ENCODE data around the gene GTF3C4.

DNA sequence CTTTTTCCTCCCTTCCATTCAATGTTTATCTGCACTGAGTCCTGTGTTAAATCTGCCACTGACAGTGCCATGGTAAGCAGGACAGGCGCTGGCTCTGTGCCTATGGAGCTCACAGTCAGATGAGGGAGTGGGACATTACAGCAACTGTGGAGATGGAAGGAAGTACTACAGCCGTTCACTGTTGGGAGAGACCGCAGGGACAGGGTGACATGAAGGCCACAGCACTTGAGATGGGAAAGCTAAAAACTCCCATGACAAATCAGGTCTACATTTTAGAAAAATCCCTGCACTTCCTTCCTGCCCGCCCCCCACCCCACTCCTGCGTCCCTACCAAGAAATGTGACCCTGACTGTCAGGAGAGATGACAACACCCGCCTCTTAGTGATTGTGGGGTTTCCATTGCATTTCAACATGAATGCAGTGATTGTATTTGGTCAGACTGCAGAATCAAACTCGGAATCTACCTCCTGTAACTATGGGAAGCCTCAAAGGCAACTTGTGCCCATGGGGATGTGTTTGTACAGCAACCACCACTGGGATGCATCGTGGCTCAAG, 56.4 kb downstream of the GTF3C4 start:
- TF ChIP-seq, protein P1, sequence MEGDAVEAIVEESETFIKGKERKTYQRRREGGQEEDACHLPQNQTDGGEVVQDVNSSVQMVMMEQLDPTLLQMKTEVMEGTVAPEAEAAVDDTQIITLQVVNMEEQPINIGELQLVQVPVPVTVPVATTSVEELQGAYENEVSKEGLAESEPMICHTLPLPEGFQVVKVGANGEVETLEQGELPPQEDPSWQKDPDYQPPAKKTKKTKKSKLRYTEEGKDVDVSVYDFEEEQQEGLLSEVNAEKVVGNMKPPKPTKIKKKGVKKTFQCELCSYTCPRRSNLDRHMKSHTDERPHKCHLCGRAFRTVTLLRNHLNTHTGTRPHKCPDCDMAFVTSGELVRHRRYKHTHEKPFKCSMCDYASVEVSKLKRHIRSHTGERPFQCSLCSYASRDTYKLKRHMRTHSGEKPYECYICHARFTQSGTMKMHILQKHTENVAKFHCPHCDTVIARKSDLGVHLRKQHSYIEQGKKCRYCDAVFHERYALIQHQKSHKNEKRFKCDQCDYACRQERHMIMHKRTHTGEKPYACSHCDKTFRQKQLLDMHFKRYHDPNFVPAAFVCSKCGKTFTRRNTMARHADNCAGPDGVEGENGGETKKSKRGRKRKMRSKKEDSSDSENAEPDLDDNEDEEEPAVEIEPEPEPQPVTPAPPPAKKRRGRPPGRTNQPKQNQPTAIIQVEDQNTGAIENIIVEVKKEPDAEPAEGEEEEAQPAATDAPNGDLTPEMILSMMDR (conservative IDR thresholded peaks at IDR 0.05; ENCODE audit: low read depth, low read length) = no peak
- TF ChIP-seq EZH2 (IDR thresholded peaks at IDR 0.05; ENCODE audit: borderline replicate concordance, low read depth, low read length, poor library complexity, severe bottlenecking) = no peak

Data from A673 (cell line).